ENCODE data around the gene AARS2.
A peak's percentile ranks its signal among the peaks of the same experiment; 100 is the strongest.

AARS2 gene

GRCh38 chr6:44258921-44259320 is 54.2 kb downstream of the AARS2 start:
- DNase-seq: no peak

- no peak for DNase-seq
Observed at GRCh38 chr6:44258325-44258863, 54.8 kb downstream of the AARS2 start.

GRCh38 chr6:44257753-44258324 is 55.3 kb downstream of the AARS2 start:
- DNase-seq: no peak

GRCh38 chr6:44257025-44257752 is 56.0 kb downstream of the AARS2 start, which contains the start of gene SLC35B2:
Gene SLC35B2, minus strand, starts transcription at chr6:44257528. Its CDS starts 118 bp downstream, at chr6:44257410.
- DNase-seq: peak; percentile 8

- DNase-seq: no peak
Observed at GRCh38 chr6:44256775-44257024, 56.4 kb downstream of the AARS2 start.

GRCh38 chr6:44255871-44256774 is 57.0 kb downstream of the AARS2 start:
- DNase-seq: no peak

- no peak for DNase-seq
Observed at GRCh38 chr6:44255105-44255808, 57.9 kb downstream of the AARS2 start.

GRCh38 chr6:44254191-44255104 is 58.7 kb downstream of the AARS2 start:
- DNase-seq: no peak

- DNase-seq: no peak
Observed at GRCh38 chr6:44253307-44254101, 59.6 kb downstream of the AARS2 start.

GRCh38 chr6:44251576-44252524 is 61.3 kb downstream of the AARS2 start:
- no peak for DNase-seq

- no peak for DNase-seq
Observed at GRCh38 chr6:44250718-44251123, 62.4 kb downstream of the AARS2 start.

- no peak for DNase-seq
Observed at GRCh38 chr6:44250067-44250717, 63.0 kb downstream of the AARS2 start.
